Measurements from ENCODE around the gene CENPU.

DNA sequence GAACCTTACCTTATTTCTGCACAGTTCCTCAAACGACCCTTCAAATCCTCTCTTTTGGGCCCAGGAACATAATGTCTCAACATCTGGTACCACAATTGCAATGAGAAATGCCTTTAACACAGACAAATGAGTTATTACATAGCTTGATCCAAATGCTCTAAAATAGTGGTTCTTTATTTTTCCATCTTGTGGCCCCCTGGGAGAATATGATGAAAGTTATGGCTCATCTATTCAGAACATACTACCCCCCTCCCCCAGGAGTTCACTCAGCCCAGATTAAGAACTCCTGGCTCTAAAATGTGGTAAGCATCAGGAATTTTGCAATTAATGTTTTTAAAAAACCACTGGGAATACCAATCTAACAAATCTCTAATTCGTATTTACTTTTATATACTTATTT is 23.9 kb upstream of the CENPU start:
- TF ChIP-seq POLR2A (IDR thresholded peaks at IDR 0.05): no peak
- TF ChIP-seq, protein P1, sequence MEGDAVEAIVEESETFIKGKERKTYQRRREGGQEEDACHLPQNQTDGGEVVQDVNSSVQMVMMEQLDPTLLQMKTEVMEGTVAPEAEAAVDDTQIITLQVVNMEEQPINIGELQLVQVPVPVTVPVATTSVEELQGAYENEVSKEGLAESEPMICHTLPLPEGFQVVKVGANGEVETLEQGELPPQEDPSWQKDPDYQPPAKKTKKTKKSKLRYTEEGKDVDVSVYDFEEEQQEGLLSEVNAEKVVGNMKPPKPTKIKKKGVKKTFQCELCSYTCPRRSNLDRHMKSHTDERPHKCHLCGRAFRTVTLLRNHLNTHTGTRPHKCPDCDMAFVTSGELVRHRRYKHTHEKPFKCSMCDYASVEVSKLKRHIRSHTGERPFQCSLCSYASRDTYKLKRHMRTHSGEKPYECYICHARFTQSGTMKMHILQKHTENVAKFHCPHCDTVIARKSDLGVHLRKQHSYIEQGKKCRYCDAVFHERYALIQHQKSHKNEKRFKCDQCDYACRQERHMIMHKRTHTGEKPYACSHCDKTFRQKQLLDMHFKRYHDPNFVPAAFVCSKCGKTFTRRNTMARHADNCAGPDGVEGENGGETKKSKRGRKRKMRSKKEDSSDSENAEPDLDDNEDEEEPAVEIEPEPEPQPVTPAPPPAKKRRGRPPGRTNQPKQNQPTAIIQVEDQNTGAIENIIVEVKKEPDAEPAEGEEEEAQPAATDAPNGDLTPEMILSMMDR (IDR thresholded peaks at IDR 0.05): no peak
